ENCODE measurements around the gene HPCAL1. TPM values are rescaled to one million over a fixed set of nuclear protein-coding genes. Genes with fewer than 3 reads are reported as not detected.
A peak's percentile ranks its signal among the peaks of the same experiment; 100 is the strongest.

Gene HPCAL1
- total RNA-seq, 4 donors from 2014 or later, result 26.4 to 45.7 (median 36.9) TPM

DNA sequence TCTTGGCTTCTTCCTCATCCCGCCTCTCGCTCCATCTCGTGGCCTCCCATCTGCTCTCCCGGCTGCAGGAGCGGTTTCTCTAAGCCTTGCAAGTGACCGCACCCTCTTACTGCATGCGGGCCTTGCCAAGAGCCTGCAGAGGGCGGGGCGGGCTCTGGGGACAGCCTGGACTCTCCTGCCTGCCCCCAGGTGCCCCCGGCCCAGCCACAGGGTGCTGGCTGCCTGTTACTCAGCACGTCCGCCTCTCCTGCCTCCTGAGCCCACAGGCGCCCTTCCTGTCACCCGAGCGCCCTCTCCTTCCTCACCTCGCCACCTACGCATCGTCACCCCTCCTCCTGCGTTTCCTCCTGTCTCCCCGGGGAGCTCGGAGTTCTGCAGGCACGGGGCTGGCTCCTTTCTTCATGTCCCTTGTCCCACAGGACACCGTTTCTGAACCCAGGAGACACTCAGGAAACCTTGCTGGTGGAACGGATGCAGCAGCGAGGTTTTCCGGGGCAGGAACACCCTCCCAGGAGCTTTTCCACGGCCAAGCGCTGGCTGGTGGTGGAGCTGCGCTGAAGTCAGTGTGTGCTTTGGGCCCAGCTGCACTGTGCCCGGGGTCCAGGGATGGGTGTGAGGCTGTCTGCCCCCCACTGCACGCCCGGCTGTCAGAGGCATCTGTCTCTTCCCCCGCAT, 28.5 kb downstream of the HPCAL1 start:
- intact Hi-C loops (cut with DNase I; ENCODE audit: low total_unique reads), result no loop called here
- peak in 1 of 2 donors; percentile 88 for DNase-seq (ENCODE audit: low spot score in 2 of 2)
- 47 to 56% methylated on average over 33 of the region's 33 CpGs for WGBS, 2 donors
- no peak for TF ChIP-seq POLR2A (IDR thresholded peaks at IDR 0.05)
- no peak for TF ChIP-seq CTCF (IDR thresholded peaks at IDR 0.05)
- no peak overlapping the region for H3K4me3 ChIP-seq (ENCODE audit: low read depth, poor library complexity, severe bottlenecking)

- TF ChIP-seq CTCF (IDR thresholded peaks at IDR 0.05) (no peak), POLR2A (IDR thresholded peaks at IDR 0.05) (no peak)
- 67 to 73% methylated on average over 11 of the region's 11 CpGs for WGBS, 2 donors
- no peak overlapping the region for H3K4me3 ChIP-seq (ENCODE audit: low read depth, poor library complexity, severe bottlenecking)
- no peak for DNase-seq (ENCODE audit: low spot score in 2 of 2)
- intact Hi-C loops (cut with DNase I; ENCODE audit: low total_unique reads), result no loop called here
These were observed 29.1 kb downstream of the HPCAL1 start for GRCh38 chr2:10331702-10332401.

DNA sequence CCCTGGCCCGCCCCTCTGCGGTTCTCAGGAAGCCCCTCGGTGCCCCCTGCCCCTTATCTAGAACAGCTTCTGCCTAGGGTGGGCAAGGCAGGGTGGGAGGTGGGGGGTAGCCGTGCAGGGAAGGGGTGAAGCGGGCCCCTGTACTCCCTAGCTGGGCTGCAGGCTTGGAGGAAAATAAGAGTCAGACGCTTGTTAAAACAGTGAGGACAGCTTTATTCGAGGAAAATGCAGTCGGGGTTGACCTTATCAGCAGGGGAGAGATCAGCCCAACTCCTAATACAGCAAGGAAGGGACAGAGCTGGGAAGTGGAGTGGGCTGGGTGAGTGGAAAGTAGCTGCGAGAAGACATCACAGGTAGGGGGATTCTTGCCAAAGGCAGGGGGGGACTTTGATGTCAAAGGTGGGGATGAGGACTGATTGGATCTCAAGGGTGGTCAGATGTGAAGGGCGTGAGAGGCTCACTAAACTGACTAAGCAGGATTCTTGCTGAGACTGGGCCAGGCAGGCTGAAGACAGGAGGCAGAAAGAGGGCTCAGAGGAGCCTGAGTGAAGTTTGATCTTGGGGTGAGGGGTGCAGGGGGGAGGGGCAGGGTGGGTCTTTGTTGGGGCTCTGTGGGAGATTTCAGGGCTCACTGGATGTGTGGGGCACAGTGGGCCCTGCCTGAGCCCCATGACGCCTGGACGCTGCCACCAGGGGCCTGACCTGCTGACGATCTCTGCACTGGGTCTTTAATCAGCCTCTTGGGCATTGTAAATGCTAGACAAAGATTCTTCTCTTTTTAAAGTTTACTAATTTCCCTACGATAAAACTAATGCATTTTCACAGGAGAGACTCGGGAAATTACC, 29.9 kb downstream of the HPCAL1 start:
- no peak for DNase-seq (ENCODE audit: low spot score in 2 of 2)
- intact Hi-C loops (cut with DNase I; ENCODE audit: low total_unique reads), result no loop called here
- H3K4me3 ChIP-seq (ENCODE audit: low read depth, poor library complexity, severe bottlenecking), result no peak overlapping the region
- TF ChIP-seq CTCF (IDR thresholded peaks at IDR 0.05) (no peak), POLR2A (IDR thresholded peaks at IDR 0.05) (no peak)
- WGBS, 2 donors, result 72 to 76% methylated on average over 15 of the region's 15 CpGs

- WGBS, 2 donors, result 65 to 66% methylated on average over 5 of the region's 5 CpGs
- TF ChIP-seq POLR2A (IDR thresholded peaks at IDR 0.05) (no peak), CTCF (IDR thresholded peaks at IDR 0.05) (no peak)
- intact Hi-C loops (cut with DNase I; ENCODE audit: low total_unique reads), result no loop called here
- H3K4me3 ChIP-seq (ENCODE audit: low read depth, poor library complexity, severe bottlenecking), result no peak overlapping the region
- no peak for DNase-seq (ENCODE audit: low spot score in 2 of 2)
These were observed 30.5 kb downstream of the HPCAL1 start for GRCh38 chr2:10333247-10333613.

GRCh38 chr2:10333966-10334365, 31.3 kb downstream of the HPCAL1 start:
- H3K4me3 ChIP-seq (ENCODE audit: low read depth, poor library complexity, severe bottlenecking), result no peak overlapping the region
- WGBS, 2 donors, result 84 to 97% methylated on average over 7 of the region's 7 CpGs
- no peak for DNase-seq (ENCODE audit: low spot score in 2 of 2)
- TF ChIP-seq POLR2A (IDR thresholded peaks at IDR 0.05) (no peak), CTCF (IDR thresholded peaks at IDR 0.05) (no peak)
- intact Hi-C loops (cut with DNase I; ENCODE audit: low total_unique reads), result no loop called here

All from lower leg skin (tissue), 4 donors.